Fibroblast of the aortic adventitia (primary cell): ENCODE measurements around the gene PHRF1. TPM values are rescaled to one million over a fixed set of nuclear protein-coding genes. Genes with fewer than 3 reads are reported as not detected.

ENCODE experiments used
- DNase-seq: peaks from one replicate; pipeline ENCODE4 v3.0.0-alpha.2; 2010; ENCODE audit warnings: low read depth
- H3K4me3 ChIP-seq: 2 replicates; pipeline ENCODE4 v1.5.1; 2011; ENCODE audit warnings: low read depth, mild to moderate bottlenecking, control low read depth, low read length, moderate library complexity
- total RNA-seq: library from RNA; depleted of rRNA; stranded (reverse); fragments of >200 nt; gene quantifications from 2 replicates; pipeline ENCODE4 v1.2.3, GENCODE V29; 2012; ENCODE audit warnings: low replicate concordance
- TF ChIP-seq, protein P1 (sequence below): IDR thresholded peaks from 2 replicates; pipeline ENCODE4 v1.5.1; 2011; ENCODE audit warnings: mild to moderate bottlenecking, low read length, control low read depth, inconsistent platforms; ENCODE audit not compliant: insufficient read depth

The PHRF1 gene
- total RNA-seq, 1 donor: 27.6 TPM

DNA sequence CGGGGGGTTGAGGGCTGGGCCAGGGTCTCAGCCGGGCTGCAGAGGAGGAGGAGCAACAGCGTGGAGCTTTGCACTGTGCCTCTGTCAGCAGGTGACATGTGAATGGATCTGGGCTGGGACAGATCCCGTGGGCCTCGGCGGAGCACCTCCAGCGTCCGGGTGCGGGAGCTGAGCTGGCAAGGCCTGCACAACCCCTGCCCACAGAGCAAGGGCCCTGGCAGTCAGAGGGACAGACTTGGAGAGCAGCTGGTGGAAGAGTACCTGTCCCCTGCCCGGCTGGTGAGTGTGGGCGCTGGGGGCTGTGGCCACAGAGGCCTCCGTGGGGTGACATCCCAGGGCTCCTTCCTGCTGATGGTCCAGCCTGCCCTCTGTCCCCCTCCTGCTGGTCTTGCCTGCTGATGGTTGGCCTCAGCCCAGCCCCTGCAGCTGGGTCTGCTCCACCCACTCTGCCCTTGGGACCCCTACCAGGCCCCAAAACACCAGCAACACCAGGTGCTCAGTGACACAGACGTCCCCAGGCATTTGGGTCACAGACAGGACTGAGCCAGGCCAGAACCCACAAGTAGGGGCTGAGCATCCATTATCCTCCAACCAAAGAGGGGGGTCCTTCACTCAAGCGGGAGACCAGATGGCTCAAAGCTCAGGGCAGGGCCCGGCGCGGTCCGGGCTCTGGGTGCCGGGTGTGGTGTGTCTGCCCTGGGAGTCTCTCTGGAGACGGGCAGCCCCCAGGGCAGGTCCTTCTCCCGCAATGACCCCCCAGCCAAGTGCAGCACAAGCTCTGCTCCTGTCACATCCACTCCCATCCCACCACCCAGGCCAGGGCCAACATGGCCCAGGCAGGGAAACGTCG, 35.5 kb upstream of the PHRF1 start:
- TF ChIP-seq, protein P1, sequence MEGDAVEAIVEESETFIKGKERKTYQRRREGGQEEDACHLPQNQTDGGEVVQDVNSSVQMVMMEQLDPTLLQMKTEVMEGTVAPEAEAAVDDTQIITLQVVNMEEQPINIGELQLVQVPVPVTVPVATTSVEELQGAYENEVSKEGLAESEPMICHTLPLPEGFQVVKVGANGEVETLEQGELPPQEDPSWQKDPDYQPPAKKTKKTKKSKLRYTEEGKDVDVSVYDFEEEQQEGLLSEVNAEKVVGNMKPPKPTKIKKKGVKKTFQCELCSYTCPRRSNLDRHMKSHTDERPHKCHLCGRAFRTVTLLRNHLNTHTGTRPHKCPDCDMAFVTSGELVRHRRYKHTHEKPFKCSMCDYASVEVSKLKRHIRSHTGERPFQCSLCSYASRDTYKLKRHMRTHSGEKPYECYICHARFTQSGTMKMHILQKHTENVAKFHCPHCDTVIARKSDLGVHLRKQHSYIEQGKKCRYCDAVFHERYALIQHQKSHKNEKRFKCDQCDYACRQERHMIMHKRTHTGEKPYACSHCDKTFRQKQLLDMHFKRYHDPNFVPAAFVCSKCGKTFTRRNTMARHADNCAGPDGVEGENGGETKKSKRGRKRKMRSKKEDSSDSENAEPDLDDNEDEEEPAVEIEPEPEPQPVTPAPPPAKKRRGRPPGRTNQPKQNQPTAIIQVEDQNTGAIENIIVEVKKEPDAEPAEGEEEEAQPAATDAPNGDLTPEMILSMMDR: no peak
- no peak overlapping the region for H3K4me3 ChIP-seq
- no peak for DNase-seq

DNA sequence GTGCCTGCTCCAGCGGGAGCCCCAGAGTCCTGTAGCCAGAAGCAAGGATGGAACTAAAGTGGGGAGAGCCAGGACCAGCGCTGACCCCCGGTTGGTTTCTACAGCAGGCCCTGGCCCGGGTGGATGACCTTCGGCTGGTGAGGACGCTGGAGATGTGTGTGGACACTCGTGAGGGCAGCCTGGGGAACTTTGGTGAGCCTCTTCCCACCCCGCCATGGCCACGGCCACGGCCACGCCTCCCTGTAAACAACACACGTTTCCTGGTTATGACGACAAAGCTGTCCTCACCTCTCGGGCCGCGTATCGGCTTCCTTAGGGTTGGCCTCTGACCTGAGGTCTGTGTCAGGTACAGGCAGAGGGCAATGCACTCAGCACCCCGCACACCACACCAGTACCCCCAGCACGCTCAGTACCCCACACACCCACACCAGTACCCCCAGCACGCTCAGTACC, 34.8 kb upstream of the PHRF1 start:
- no peak overlapping the region for H3K4me3 ChIP-seq
- TF ChIP-seq, protein P1: no peak
- DNase-seq: no peak

DNA sequence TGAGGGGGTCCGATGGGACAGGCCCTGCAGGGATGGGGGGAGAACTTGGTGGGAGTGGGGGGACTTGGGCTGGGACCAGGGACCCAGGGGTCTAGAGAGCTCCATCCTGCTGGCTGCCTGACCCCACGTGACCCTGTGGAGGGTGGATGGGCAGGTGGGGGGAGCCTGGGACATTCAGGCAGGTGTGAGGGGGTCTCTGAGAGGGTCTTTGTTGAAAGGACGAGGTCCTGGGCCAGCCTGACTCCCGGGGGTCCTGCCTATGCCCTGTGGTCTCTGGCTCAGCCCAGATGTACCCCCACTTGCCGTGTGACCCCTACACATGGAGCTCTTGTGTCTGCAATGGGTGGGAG, 31.5 kb upstream of the PHRF1 start:
- DNase-seq: no peak
- TF ChIP-seq, protein P1: no peak
- no peak overlapping the region for H3K4me3 ChIP-seq

DNA sequence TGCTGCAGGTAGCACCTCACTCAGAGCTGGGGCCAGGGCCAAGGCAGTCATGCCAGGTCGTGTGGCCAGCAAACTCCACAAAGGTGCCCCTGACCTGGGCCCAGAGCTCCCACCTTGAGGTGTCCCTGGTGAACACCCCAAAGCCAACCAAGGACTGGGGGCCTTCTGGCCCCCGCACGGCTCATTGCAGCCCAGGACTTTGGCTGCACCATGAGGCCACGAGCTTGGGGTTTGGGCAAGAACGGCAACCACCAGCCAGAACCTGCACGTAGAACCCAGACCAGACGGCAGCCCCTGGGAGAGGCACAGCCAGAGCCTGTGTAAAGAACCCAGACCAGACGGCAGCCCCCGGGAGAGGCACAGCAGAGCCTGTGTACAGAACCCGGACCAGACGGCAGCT, 31.1 kb upstream of the PHRF1 start:
- H3K4me3 ChIP-seq: no peak overlapping the region
- TF ChIP-seq, protein P1: no peak
- DNase-seq: no peak

DNA sequence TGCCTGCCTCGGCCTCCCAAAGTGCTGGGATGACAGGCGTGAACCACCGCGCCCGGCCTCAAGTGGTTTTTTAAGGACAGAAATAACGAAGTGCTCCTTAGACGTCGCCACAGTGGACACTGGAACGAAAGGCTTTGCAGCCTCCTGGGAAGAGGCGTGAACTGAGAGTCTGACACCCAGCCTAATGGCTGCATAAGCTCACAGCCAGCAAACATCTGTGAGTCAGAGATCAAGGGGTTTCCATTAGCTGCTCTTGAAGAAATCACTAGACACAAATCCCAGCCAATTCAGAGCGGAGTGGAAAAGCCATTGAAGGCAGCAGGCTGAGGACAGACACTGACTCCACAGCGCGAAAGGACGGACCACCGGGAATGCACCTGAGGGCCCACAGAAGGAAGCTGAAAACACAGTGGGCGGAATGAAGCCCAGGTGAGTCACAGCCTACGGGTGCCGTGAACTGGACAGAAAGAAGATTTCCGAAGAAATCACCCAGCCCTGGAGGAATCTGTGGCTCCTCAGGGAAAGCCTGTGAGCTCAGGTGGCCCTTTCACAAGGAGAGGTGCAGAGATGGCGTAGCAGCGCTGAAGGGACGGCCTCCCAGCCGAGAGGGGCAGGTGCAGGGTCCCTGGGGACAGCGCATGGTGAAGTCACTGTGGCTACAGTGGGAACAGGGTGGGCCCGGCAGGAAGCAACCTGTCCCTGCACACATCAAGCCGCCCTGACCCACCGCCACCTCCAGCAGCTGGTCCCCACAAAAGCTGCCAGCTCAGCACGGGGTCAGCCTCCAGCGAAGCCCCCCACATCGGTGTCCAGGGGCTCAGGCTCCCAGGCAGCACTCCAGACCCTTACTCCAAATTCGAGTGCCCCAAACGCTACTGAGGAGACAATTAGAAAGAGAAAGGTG, 27.3 kb upstream of the PHRF1 start:
- no peak for DNase-seq
- TF ChIP-seq, protein P1: no peak
- H3K4me3 ChIP-seq: no peak overlapping the region

DNA sequence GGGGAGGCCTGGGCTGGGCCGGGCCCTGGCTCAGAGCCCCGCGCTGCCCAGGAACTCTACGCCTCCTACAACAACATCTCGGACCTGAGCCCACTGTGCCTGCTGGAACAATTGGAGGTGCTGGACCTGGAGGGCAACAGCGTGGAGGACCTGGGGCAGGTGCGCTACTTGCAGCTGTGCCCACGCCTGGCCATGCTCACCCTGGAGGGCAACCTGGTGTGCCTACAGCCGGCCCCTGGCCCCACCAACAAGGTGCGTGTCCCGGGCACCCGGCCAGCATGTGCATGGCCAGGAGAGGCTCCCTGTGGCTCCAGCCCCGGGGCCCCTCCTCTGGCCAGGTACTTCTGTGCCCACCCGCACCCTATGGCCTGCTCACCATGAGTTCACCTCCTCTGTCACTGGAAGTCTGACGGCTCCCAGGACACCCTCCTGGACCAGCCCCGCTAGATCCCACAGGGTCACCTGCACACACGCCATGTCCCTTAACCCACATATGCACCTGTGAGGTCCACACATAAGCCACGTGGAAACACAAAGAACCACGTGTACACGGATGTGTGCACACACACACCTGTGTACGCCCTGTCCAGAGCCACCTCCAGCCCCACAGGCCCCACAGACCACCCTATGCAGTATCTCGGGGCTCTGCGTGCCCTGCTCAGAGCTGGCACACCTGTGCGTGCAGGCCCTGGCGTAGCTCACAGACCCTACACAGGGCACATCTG, 26.1 kb upstream of the PHRF1 start:
- DNase-seq: no peak
- no peak overlapping the region for H3K4me3 ChIP-seq
- TF ChIP-seq, protein P1: no peak
